DMS153 (cell line): ENCODE measurements around the gene SHF.
"Not testable (repeated sequence)": the region's sequence is repeated elsewhere in the genome, so short reads cannot be mapped to it uniquely, and the experiment has no call there.

Experiments used
- DNase-seq: peaks from one replicate; lab custom pipeline; 2025; lab: John Stamatoyannopoulos, UW

Gene SHF

DNA sequence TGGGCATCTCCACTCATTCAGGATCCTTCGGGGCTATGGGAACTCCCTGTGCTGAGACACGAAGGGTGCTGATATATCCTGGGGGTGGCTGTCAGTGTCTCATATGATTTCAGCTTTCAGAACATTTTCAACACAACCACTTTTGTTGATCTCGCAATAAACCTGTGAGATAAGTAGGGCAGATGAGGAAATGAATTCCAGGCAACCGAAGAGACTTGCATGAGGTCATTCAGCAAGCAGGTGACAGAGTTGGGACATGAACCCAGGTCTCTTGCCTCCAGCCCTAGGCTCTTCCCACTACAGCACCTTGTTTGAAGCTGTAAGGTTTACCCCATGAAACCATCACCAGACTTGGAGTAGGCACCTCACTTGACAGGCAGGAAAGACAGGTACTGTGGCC is 41.4 kb downstream of the SHF start:
- no peak for DNase-seq

DNA sequence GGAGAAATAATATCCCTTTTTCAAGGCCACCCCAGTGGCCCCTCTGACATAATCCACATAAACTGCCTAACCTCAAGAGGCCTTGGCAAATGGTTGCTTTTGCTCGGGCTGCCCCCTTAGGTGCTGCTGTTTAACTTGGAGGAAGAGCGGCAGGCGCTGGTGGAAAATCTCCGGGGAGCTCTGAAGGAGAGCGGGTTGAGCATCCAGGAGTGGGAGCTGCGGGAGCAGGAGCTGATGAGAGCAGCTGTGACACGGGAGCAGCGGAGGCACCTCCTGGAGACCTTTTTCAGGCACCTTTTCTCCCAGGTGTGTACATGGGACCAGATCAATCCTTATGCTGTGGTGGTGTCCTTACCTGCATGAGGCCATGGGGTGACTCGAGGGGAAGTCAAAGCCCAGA is 43.0 kb downstream of the SHF start:
- no peak for DNase-seq

DNA sequence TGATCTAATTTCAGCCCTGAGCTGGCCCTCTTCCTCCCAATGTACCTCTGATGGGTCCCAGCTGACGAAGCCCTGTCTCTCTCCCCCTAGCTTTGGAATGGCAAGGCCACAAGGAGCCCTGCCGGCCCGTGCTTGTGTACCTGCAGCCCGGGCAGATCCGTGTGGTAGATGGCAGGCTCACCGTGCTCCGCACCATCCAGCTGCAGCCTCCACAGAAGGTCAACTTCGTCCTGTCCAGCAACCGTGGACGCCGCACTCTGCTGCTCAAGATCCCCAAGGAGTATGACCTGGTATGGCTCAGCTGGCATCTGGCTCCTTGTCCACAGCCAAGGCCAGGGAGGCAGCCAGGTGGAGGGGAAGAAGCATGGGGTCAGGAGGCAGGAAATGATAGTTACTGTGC is 43.8 kb downstream of the SHF start:
- no peak for DNase-seq

DNA sequence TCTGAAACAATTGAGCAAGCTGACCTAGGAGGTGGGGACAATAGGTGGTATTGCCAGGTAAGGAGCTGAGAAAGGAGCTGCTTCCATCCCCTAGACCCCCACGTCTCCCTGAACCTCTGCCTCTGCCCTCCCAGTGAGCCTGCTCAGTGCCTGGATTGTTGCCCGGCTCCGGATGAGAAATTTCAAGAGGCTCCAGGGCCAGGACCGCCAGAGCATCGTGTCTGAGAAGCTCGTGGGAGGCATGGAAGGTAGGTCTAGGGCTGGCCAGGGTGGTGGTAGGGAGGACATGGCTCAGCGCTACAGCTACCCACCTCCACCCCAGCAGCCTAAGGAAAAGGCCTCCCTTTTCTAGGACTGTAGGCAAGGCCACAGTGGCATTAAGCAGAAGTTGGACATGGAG is 44.7 kb downstream of the SHF start:
- DNase-seq: no peak

- no peak for DNase-seq
Measured at GRCh38 chr15:45141386-45141785, 46.4 kb downstream of the SHF start.

GRCh38 chr15:45140557-45141250 is 47.1 kb downstream of the SHF start:
- no peak for DNase-seq

DNA sequence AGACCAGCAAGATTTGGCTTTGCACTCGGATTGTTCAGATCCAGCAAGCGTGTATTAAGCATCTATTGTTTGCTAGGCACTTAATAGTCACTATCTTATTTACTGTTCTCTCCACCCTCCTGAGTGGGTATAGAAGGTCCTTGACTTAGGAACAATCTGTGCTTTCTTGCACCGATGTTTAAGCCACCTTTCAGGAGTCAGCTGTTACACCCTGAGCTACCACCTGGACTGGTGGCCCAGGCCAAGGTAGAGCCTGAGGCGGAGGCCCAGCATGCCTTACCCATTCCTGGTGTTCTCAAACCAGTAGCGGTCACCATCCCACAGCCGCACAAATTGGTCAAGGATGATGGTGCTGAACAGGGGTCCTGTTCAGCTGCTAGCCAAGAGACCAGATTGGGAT is 48.0 kb downstream of the SHF start:
- no peak for DNase-seq

DNA sequence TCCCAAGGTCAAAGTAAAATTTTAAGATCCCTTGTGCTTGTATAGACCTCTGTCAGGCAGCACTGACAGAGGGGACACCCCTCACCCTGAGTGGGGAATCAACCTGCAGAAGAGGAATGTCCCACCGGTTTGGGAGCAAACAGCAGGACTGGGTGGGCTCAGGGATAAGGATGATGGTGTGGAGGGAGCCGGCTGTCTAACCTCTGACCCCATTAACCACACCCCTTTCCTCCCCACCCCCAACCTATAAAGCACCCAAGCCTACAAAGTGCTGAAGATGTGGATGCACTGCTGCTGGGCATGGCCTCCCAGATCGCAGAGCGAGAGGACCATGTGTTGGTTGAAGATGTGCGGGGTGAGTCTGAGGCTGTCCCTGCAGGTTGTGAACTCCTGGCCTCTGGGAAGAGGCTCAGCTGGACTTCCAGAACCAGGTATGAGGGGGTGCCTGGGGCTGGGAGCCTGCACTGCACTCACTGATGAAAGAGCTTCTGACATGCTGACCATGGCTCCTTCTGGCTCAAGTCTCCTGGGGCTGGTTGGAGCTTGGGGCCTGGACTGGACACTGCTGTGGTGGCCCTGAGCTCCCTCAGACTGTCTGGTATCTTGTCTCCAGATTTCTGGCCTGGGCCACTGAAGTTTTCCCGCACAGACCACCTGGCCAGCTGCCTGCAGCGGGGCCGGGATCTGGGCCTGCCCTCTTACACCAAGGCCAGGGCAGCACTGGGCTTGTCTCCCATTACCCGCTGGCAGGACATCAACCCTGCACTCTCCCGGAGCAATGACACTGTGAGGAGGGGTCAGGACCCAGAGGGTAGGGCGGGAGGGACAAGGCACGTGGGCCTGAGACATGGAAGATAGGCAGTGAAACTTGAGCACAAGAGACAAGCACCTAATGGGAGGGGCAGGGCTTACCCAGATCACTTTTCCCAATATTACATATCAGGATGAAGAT is 48.7 kb downstream of the SHF start:
- no peak for DNase-seq

DNA sequence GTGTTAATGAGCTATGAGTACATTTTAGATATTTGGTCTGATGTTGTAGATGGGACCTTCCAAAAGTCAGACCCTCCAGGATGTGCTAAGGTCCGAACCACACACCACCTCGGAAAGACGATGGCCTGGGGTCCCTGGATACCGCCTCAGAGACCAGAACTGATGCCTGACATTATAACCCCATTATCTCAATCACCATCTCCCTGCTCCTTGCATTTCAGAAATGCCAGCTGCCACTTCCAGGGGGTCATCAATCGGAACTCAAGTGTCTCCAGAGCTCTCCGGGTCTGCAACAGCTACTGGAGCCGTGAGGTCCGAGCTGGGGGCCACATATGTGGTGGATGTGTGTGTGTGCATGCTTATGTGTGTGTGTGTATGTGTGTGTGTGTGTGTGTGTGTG is 50.1 kb downstream of the SHF start:
- no peak for DNase-seq

DNA sequence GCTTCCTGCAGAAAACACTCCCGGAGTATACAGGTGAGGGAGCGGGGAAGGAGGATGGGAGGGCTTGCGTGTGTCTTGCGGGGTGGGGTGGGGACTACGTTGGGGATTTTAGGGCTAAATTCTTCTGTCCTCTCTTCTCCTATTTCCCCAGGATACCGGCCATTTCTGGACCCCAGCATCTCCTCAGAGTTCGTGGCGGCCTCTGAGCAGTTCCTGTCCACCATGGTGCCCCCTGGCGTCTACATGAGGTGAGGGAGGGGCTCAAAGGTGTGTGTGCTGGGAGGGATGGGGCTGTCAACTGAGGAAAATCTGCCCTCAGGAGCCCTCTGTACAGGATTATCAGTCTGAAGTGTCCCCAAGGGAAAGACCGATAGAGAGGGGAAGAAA is 51.4 kb downstream of the SHF start:
- DNase-seq: no peak

DNA sequence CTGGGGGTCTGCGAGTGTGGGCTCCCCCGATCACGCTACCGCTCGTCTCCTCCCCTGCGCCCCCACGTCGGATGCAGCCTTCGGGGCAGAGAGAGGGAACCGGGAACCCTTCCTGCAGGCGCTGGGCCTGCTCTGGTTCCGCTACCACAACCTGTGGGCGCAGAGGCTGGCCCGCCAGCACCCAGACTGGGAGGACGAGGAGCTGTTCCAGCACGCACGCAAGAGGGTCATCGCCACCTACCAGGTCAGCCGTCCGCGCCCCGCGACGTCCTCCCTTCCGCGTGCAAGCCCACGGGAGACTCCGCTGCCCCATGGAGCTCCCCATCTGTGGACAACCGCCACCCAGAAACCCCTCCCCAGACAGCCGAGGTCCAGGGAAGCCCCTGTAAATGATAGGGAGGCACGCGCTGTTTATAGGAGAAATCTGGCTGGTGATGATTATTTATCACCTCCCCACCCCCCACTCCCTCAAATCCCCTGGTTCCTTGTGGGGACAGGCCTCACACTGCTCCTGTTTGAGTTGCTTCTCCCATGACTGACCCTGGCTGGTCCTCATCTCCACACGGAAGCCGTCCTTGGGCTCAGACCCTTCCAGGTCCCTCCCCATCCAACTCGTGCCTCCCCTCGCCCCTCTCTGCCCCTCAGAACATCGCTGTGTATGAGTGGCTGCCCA is 51.9 kb downstream of the SHF start:
- DNase-seq: not testable (repeated sequence)

DNA sequence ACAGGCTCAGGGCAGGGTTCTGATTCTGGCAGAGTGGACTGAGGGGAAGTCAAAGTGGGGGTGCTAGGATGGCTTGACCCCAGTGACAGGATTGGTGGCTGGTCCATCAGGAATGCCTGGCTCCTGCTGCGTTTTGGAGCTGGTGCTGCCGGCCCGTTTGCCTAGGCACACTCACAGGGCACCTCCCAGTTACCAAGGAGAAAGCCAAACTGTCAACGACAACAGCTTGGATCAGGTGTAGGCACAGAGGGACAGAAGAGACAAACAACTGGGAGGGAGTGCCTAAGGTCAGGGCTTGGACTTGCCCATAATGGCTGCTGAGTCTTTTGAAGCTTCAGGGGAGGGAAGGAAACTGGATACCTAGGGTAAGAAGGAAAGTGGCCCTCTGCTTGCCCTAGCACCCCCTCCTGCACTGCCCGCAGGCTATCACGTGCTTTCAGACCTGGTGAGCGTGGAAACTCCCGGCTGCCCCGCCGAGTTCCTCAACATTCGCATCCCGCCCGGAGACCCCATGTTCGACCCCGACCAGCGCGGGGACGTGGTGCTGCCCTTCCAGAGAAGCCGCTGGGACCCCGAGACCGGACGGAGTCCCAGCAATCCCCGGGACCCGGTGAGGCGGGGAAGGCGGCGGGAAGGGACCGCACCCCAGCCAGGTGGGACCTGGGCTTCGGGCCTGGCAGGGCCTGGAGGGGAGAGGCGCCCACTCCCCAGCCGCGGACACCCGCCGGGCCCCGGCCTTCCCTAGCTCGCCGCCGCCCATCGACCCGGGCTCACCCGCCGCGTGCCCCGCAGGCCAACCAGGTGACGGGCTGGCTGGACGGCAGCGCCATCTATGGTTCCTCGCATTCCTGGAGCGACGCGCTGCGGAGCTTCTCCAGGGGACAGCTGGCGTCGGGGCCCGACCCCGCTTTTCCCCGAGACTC is 52.8 kb downstream of the SHF start:
- no peak for DNase-seq

DNA sequence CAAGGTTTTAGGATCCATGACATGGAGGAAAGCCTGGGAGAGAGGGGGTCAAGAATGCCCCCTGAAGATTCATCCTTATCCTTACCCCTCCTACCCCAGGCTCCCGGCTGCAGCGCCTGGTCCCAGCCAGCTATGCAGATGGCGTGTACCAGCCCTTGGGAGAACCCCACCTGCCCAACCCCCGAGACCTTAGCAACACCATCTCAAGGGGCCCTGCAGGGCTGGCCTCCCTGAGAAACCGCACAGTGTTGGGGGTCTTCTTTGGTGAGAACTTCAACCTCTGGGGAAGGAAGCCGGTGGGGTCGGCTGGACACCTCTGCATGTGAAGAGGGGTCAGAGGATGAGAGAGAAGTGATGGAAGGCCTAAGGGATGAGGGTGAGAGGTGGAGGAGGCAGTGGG is 53.7 kb downstream of the SHF start:
- no peak for DNase-seq

DNA sequence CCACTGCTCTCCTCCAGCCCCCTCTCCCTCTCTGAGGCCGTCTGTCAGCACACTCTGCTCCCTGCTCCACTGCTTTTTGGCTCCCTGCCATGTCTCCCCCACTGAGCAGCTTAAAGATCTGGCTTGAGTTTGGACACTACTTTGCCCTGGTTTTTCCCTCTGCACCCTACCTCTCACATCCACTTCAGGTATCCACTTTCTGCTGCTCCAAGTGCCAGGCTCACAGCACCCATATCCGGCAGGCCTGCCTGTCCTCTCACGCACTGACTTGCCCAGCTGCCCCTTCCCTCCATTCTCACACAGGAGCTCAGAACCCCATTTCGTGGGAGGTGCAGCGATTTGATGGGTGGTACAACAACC is 54.2 kb downstream of the SHF start:
- DNase-seq: no peak

- no peak for DNase-seq
Measured at GRCh38 chr15:45132844-45133560, 54.8 kb downstream of the SHF start.

DNA sequence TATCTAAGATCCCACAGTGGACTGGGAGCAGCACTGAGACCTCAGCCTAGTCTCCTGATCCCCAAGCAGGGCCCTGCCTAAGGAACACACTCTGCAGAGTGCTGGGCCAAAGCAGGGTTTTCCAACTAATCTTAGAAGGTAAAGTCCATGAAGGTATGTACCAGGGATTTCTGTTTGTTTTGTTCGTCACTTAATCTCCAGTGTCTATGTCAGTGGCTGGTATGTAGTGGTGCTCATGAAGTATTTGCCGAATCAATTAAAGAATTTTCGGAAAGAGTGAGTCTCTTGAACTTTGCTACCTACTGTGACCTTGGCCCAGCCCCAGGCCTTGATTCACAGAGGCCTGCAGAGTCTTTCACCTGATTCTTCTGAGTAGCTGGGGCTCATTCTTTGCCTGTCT is 56.3 kb downstream of the SHF start:
- DNase-seq: no peak

- no peak for DNase-seq
Measured at GRCh38 chr15:45130291-45131000, 57.3 kb downstream of the SHF start.

DNA sequence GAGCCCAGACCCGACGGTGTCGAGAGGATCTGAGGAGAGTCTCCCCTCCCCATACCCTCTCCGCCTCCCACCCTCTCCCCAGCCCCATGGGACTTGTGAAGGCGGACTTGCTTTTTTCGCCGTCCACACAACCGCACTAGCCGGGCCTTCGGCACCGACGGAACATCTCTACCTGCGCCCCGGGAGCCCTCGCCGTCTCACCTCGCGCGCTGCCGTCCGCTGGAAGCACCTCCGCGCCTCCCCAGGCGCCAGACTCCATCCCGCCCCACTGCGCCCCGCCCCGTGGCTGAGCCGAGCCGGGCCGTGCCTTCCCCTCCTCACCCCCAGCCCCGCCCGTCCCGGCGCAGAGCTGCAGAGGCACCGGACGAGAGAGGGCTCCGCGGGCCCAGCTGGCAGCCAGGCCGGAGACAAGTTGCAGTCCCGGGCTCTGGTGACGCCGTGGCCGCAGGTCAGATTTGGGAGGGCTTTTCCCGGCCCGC is 58.1 kb downstream of the SHF start, which contains the start of the genes DUOX1 and DUOXA1:
Gene DUOX1 (plus strand): TSS at position 344 of the 479 bp plus-strand sequence. CDS start 1,973 bp downstream, outside the sequence.
Gene DUOXA1 (minus strand): TSS at position 229 of the 479 bp plus-strand sequence. CDS start 6,865 bp downstream, outside the sequence.
- DNase-seq: no peak

DNA sequence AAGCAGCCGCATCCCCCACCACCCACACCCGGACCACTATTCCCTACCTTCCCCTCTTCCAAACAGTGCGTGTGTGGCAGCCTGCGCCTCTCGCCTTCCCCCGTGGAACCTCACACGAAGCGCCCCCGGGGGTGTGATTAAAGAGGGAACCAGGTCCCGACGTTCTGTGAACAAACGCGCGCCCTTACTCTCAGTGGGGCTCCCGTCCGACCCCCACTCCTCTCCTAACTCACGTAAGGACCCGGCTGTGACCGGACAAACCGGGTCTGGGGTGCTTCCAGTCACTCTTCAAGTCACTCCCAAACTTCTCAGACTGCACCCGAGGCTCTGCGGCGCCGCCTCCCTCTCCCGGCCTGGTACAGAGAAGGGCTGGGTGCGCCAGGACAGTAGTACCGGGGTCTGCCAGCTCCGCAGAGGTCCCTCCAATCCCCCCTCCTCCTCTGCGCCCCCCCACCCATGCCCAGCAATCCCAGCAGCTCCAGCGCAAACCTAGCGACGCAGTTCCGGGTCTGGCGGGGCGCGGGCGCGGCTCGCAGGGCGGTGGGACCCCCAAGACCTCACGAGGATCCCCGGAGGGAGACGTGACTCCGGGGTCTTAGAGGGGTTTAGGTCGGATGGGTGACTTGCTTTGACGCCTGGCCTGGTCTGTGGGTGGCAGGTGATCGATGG is 58.7 kb downstream of the SHF start:
- DNase-seq: no peak
